ENCODE measurements around the gene HMX1. TPM values are rescaled to one million over a fixed set of nuclear protein-coding genes. Genes with fewer than 3 reads are reported as not detected.

The HMX1 gene
- total RNA-seq, 6 experiments from 2014 or later, result not detected

- Histone ChIP-seq H3K4me3 (no peak overlapping the region), H3K36me3 (no peaks in the 10 kb centered on the region), H3K27me3 (no peaks in the 10 kb centered on the region), H3K4me1 (no peaks in the 10 kb centered on the region), H3K9me3 (no peaks in the 10 kb centered on the region), H3K27ac (no peak overlapping the region)
- WGBS (ENCODE audit: insufficient coverage, low coverage, low lambda C conversion rate, missing lambda C conversion rate), result 61% methylated on average over 7 of the region's 13 CpGs
- TF ChIP-seq CTCF (IDR thresholded peaks at IDR 0.05) (no peak), POLR2A (IDR thresholded peaks at IDR 0.05) (no peak)
- intact Hi-C loops (cut with DNase I), result no loop called here
- DNase-seq, result peak in 2 of 3 donors; percentile 10 to 30
- ATAC-seq, result no peak
Observed at GRCh38 chr4:8831221-8832112, 40.2 kb downstream of the HMX1 start.

- no peaks in the 10 kb centered on the region for H3K27me3 ChIP-seq
- DNase-seq (peak in 1 of 3 donors; percentile 23), ATAC-seq (no peak)
- no peak overlapping the region for H3K27ac ChIP-seq
- WGBS (ENCODE audit: insufficient coverage, low coverage, low lambda C conversion rate, missing lambda C conversion rate), result 59% methylated on average over 5 of the region's 11 CpGs
- H3K4me3 ChIP-seq, result no peak overlapping the region
- H3K36me3 ChIP-seq, result no peaks in the 10 kb centered on the region
- no peaks in the 10 kb centered on the region for H3K4me1 ChIP-seq
- intact Hi-C loops (cut with DNase I), result no loop called here
- no peaks in the 10 kb centered on the region for H3K9me3 ChIP-seq
- TF ChIP-seq CTCF (IDR thresholded peaks at IDR 0.05), result no peak
- TF ChIP-seq POLR2A (IDR thresholded peaks at IDR 0.05), result no peak
Observed at GRCh38 chr4:8830611-8831200, 40.9 kb downstream of the HMX1 start.

- intact Hi-C loops (cut with DNase I), result no loop called here
- no peaks in the 10 kb centered on the region for H3K27me3 ChIP-seq
- no peak overlapping the region for H3K4me3 ChIP-seq
- no CpG with 5 or more reads among the region's 7 CpGs for WGBS (ENCODE audit: insufficient coverage, low coverage, low lambda C conversion rate, missing lambda C conversion rate)
- no peak for ATAC-seq
- H3K4me1 ChIP-seq, result no peaks in the 10 kb centered on the region
- no peak overlapping the region for H3K27ac ChIP-seq
- H3K9me3 ChIP-seq, result no peaks in the 10 kb centered on the region
- peak in 1 of 3 donors; percentile 24 for DNase-seq
- TF ChIP-seq POLR2A (IDR thresholded peaks at IDR 0.05) (no peak), CTCF (IDR thresholded peaks at IDR 0.05) (no peak)
- no peaks in the 10 kb centered on the region for H3K36me3 ChIP-seq
Observed at GRCh38 chr4:8830056-8830455, 41.6 kb downstream of the HMX1 start.

- H3K27me3 ChIP-seq, result no peaks in the 10 kb centered on the region
- TF ChIP-seq POLR2A (IDR thresholded peaks at IDR 0.05) (no peak), CTCF (IDR thresholded peaks at IDR 0.05) (no peak)
- H3K4me3 ChIP-seq, result no peak overlapping the region
- H3K27ac ChIP-seq, result no peak overlapping the region
- ATAC-seq, result no peak
- DNase-seq, result peak in 1 of 3 donors; percentile 10
- H3K9me3 ChIP-seq, result no peaks in the 10 kb centered on the region
- intact Hi-C loops (cut with DNase I), result no loop called here
- H3K36me3 ChIP-seq, result no peaks in the 10 kb centered on the region
- 67% methylated on average over 2 of the region's 2 CpGs for WGBS (ENCODE audit: insufficient coverage, low coverage, low lambda C conversion rate, missing lambda C conversion rate)
- H3K4me1 ChIP-seq, result no peaks in the 10 kb centered on the region
Observed at GRCh38 chr4:8829584-8829983, 42.1 kb downstream of the HMX1 start.
